HepG2 (cell line): Measurements from ENCODE around the gene B3GALT6. TPM values are rescaled to one million over a fixed set of nuclear protein-coding genes. Genes with fewer than 3 reads are reported as not detected.
A peak's percentile ranks its signal among the peaks of the same experiment; 100 is the strongest.

Experiments used
- ATAC-seq: fragments of 200-7000 bp; cut with Tn5 transposase; 3 replicates; pipeline ENCODE4 v1.9.1; 2020; ENCODE audit warnings: mild to moderate bottlenecking, moderate library complexity
- BruUV-seq: library from RNA; stranded (reverse); fragments of 400-500 nt; replicated peaks from 2 replicates; lab custom pipeline; 2021; lab: Mats Ljungman, UMichigan
- CTCF ChIA-PET: fragments of 300-600 bp; formaldehyde crosslinking; extraction: SDS; loops from one replicate; lab custom pipeline; 2021; ENCODE audit warnings: low total read pairs, inconsistent platforms, low intra/inter-chr PET ratio; lab: Yijun Ruan, JAX
- POLR2A ChIA-PET: fragments of 350-600 bp; sonication (Branson Sonifier 250); formaldehyde crosslinking; loops from one replicate; lab custom pipeline; 2020; ENCODE audit warnings: antibody characterized with exemption, inconsistent platforms; lab: Yijun Ruan, JAX
- DNase-seq: peaks from one replicate; pipeline ENCODE4 v3.0.0-alpha.2; 2015; ENCODE audit warnings: low spot score
- FAIRE-seq: peaks from 3 replicates; lab custom pipeline; 2011; peaks lifted over from hg19 to GRCh38; lab: Jason Lieb, UNC
- H2AFZ ChIP-seq: one replicate; pipeline ENCODE4 v1.6.1; 2011; ENCODE audit warnings: low read length, inconsistent platforms
- H3K27ac ChIP-seq: fragments of 300-600 bp; 3 replicates; pipeline ENCODE4 v1.8.0; 2011; ENCODE audit warnings: mixed run types, mild to moderate bottlenecking, mixed read lengths, low read length, inconsistent platforms; ENCODE audit not compliant: insufficient read depth; ENCODE audit errors: extremely low read length
- H3K27me3 ChIP-seq, 2 experiments: fragments of 200-600 bp in 1 of 2; 2 replicates in 1 of 2; 3 replicates in 1 of 2; pipeline versions ENCODE4 v1.6.0 to v1.8.0; 2011; ENCODE audit warnings: low read length in 2 of 2, mild to moderate bottlenecking in 2 of 2, moderate library complexity in 2 of 2, inconsistent platforms in 1 of 2; ENCODE audit not compliant: insufficient read depth in 2 of 2, control insufficient read depth in 1 of 2
- H3K36me3 ChIP-seq, 2 experiments: fragments of 200-600 bp in 1 of 2; replicated peaks in 1 of 2; 2 replicates in 1 of 2; 3 replicates in 1 of 2; pipeline versions ENCODE4 v1.5.1 to v1.8.0; 2011; ENCODE audit warnings: low read length in 2 of 2, inconsistent platforms in 1 of 2; ENCODE audit not compliant: insufficient read depth in 2 of 2, control insufficient read depth in 1 of 2
- H3K4me1 ChIP-seq: 2 replicates; pipeline ENCODE4 v1.5.1; 2012; ENCODE audit warnings: low read length, inconsistent platforms; ENCODE audit not compliant: insufficient read depth
- H3K4me2 ChIP-seq: 2 replicates; pipeline ENCODE4 v1.6.0; 2011; ENCODE audit warnings: low read depth, low read length, inconsistent platforms
- H3K4me3 ChIP-seq, 3 experiments: fragments of 200-600 bp in 1 of 3; sonication (generic), shearing (Covaris generic) in 1 of 3; replicated peaks in 1 of 3; 2 replicates each; pipeline ENCODE4 v1.5.1; 2011 to 2016; ENCODE audit warnings: low read length in 3 of 3, inconsistent platforms in 2 of 3, low read depth in 2 of 3, mild to moderate bottlenecking in 2 of 3, control low read depth in 1 of 3, mixed read lengths in 1 of 3; ENCODE audit not compliant: insufficient read depth in 1 of 3
- H3K79me2 ChIP-seq: one replicate; pipeline ENCODE4 v1.6.1; 2011; ENCODE audit warnings: low read length, inconsistent platforms; ENCODE audit not compliant: insufficient read depth
- H3K9ac ChIP-seq: 2 replicates; pipeline ENCODE4 v1.6.0; 2011; ENCODE audit warnings: mild to moderate bottlenecking, low read depth, low read length, inconsistent platforms; ENCODE audit not compliant: insufficient read depth
- H3K9me3 ChIP-seq: 2 replicates; pipeline ENCODE4 v1.5.1; 2012; ENCODE audit warnings: mild to moderate bottlenecking, low read length
- H4K20me1 ChIP-seq: 2 replicates; pipeline ENCODE4 v1.6.0; 2011; ENCODE audit warnings: inconsistent platforms, mild to moderate bottlenecking, low read length, moderate library complexity; ENCODE audit not compliant: insufficient read depth
- CTCF ChIP-seq: sonication (generic); formaldehyde crosslinking; IDR thresholded peaks from 2 replicates; pipeline ENCODE4 v1.5.0; 2020; ENCODE audit warnings: mild to moderate bottlenecking, missing genetic modification reagents, moderate library complexity
- DR1 ChIP-seq: sonication (generic); formaldehyde crosslinking; IDR thresholded peaks from 2 replicates; pipeline ENCODE4 v1.8.0; 2021; ENCODE audit warnings: mild to moderate bottlenecking, missing genetic modification reagents, inconsistent platforms
- ZNF101 ChIP-seq: sonication (generic); formaldehyde crosslinking; IDR thresholded peaks from 2 replicates; pipeline ENCODE4 v1.4.0; 2020; ENCODE audit warnings: mild to moderate bottlenecking, low read depth, missing genetic modification reagents, borderline replicate concordance
- ZNF883 ChIP-seq: sonication (generic); formaldehyde crosslinking; IDR thresholded peaks from 2 replicates; pipeline ENCODE4 v1.5.1; 2020; ENCODE audit warnings: mild to moderate bottlenecking, missing genetic modification reagents; ENCODE audit errors: not compliant biosample characterization
- WGBS: methylation state at CpG from one replicate; pipeline ENCODE4 v1.1.6; 2017; ENCODE audit warnings: low lambda C conversion rate; 5-methylcytosine and 5-hydroxymethylcytosine counted together
- in situ Hi-C: cut with HindIII; loops from 2 replicates; pipeline ENCODE4 v1.10.0; 2017; ENCODE audit warnings: low pct_unique_long_range_greater_than_20kb; ENCODE audit not compliant: extremely low pct_ligation_motif_present
- intact Hi-C: fragments of 100-400 bp; cut with micrococcal nuclease; formaldehyde crosslinking; loops from one replicate; pipeline ENCODE4 v1.10.0; 2022; ENCODE audit not compliant: unreplicated experiment
- polyA plus RNA-seq, 8 experiments: library from polyadenylated mRNA; depleted of rRNA in 3 of 8; stranded (reverse) in 7 of 8; unstranded in 1 of 8; fragments of >200 nt; fragmentation: Illumina TruSeq in 4 of 8; extraction: Trizol in 4 of 8; gene quantifications; 2 replicates each; pipeline versions ENCODE4 v1.2.1 to v1.2.3, GENCODE V29; 2011 to 2016; ENCODE audit warnings: low read depth in 4 of 8, missing spikeins in 1 of 8, mixed read lengths in 1 of 8; ENCODE audit not compliant: insufficient read depth in 1 of 8
- total RNA-seq, 5 experiments: library from RNA; depleted of rRNA; stranded (reverse); fragments of >200 nt; fragmentation: Illumina TruSeq; extraction: Trizol; gene quantifications; 2 replicates each; pipeline ENCODE4 v1.2.3, GENCODE V29; 2016; ENCODE audit warnings: low read depth in 1 of 5

Gene B3GALT6
- total and polyA plus RNA-seq, 2 of the 13 experiments (the other 11 are each of a cell fraction or from before 2014, with no cell fraction given) = 3.9 to 14.2 TPM

- POLR2A ChIA-PET = no interaction called here
- no peaks in the 10 kb centered on the region for H4K20me1 ChIP-seq
- no peak overlapping the region for H3K4me3 ChIP-seq
- no peak overlapping the region for H3K27ac ChIP-seq
- ATAC-seq = no peak
- H3K4me2 ChIP-seq = no peak overlapping the region
- peaks cover 5% of the 10 kb centered on the region for H3K79me2 ChIP-seq
- WGBS = 94% methylated on average over 9 of the region's 9 CpGs
- BruUV-seq = no TSS peak
- FAIRE-seq = no peak
- no peaks in the 10 kb centered on the region for H3K9me3 ChIP-seq
- peaks cover 17 to 65% of the 10 kb centered on the region in 2 experiments for H3K36me3 ChIP-seq
- in situ Hi-C loops (no loop called here), intact Hi-C loops (no loop called here)
- no peak overlapping the region for H2AFZ ChIP-seq
- CTCF ChIA-PET = no interaction called here
- H3K9ac ChIP-seq = no peak overlapping the region
- TF ChIP-seq ZNF883 (CRISPR knock-in tag) = no peak
- TF ChIP-seq ZNF101 (CRISPR knock-in tag) = no peak
- no peak for DNase-seq
- no peaks in the 10 kb centered on the region for H3K4me1 ChIP-seq
- H3K27me3 ChIP-seq = no peaks in the 10 kb centered on the region
Observed at GRCh38 chr1:1264026-1264425, 32.0 kb downstream of the B3GALT6 start.

GRCh38 chr1:1264868-1265272 lies 32.8 kb downstream of the B3GALT6 start:
- H3K79me2 ChIP-seq = peaks cover 8% of the 10 kb centered on the region
- BruUV-seq = no TSS peak
- H3K4me3 ChIP-seq = no peak overlapping the region
- H3K9ac ChIP-seq = no peak overlapping the region
- no peaks in the 10 kb centered on the region for H3K27me3 ChIP-seq
- H3K4me2 ChIP-seq = no peak overlapping the region
- DNase-seq = no peak
- FAIRE-seq = no peak
- intact Hi-C loops = no loop called here
- ATAC-seq = peak; percentile 19; the same call in 2 of the 3 replicates
- CTCF ChIA-PET = no interaction called here
- 100% methylated on average over 5 of the region's 10 CpGs for WGBS
- no peak for TF ChIP-seq DR1
- peak; percentile 30; the same call in 1 of the 2 replicates for TF ChIP-seq CTCF (CRISPR knock-in tag)
- TF ChIP-seq, all 625 proteins: peak for 1
- in situ Hi-C loops = no loop called here
- H3K27ac ChIP-seq = no peak overlapping the region
- POLR2A ChIA-PET = no interaction called here
- no peaks in the 10 kb centered on the region for H3K4me1 ChIP-seq
- H4K20me1 ChIP-seq = no peaks in the 10 kb centered on the region
- no peak overlapping the region for H2AFZ ChIP-seq
- H3K36me3 ChIP-seq = peaks cover 14 to 64% of the 10 kb centered on the region in 2 experiments
- no peaks in the 10 kb centered on the region for H3K9me3 ChIP-seq
